ENCODE measurements around the gene RNF152. TPM values are rescaled to one million over a fixed set of nuclear protein-coding genes. Genes with fewer than 3 reads are reported as not detected.

RNF152 gene
- total and polyA plus RNA-seq, 2 donors (not counting 3 experiments of a cell fraction or from before 2014, with no cell fraction given) = 20.8 to 27.5 TPM

GRCh38 chr18:61825386-61825785 lies 67.4 kb downstream of the RNF152 start:
- no peak for FAIRE-seq

More at GRCh38 chr18:61825386-61825785, 67.4 kb downstream of the RNF152 start:
- ChIA-PET POLR2A (no interaction called here), CTCF (interaction anchor here (1.4 kb wide), 1 partner anchor 69 kb away, joined by 3 read pairs; no protein-coding TSS in a partner anchor)
- Histone ChIP-seq H3K79me2 (ENCODE audit: control insufficient read depth, insufficient read depth, low read length) (peaks cover 22% of the 10 kb centered on the region), H3K9me1 (replicated peaks; ENCODE audit: control insufficient read depth, extremely low read depth, insufficient read depth, low read length) (no peaks in the 10 kb centered on the region), H3K9me3 (replicated peaks; ENCODE audit: control insufficient read depth, insufficient read depth, low read length) (no peaks in the 10 kb centered on the region), H3K4me1 (ENCODE audit: control insufficient read depth, extremely low read depth, insufficient read depth, low read length) (peaks cover 2% of the 10 kb centered on the region), H3K27ac (ENCODE audit: insufficient read depth, low read depth, low read length) (no peak overlapping the region), H4K20me1 (replicated peaks; ENCODE audit: control insufficient read depth, extremely low read depth, insufficient read depth, low read length) (peaks cover 2% of the 10 kb centered on the region), H2AFZ (ENCODE audit: low read depth, low read length) (no peak overlapping the region), H3K4me3 (replicated peaks in 1 of 3; ENCODE audit: insufficient read depth in 1 of 3, low read depth in 1 of 3, low read length in 3 of 3) (no peak overlapping the region), H3K27me3 (ENCODE audit: control insufficient read depth in 2 of 2, insufficient read depth in 2 of 2, low read length in 2 of 2) (no peaks in the 10 kb centered on the region), H3K36me3 (ENCODE audit: control insufficient read depth in 2 of 2, extremely low read depth in 1 of 2, insufficient read depth in 2 of 2, low read length in 2 of 2) (no peaks in the 10 kb centered on the region), H3K4me2 (ENCODE audit: insufficient read depth, low read length) (no peak overlapping the region), H3K9ac (replicated peaks; ENCODE audit: extremely low read depth, insufficient read depth, low read length) (no peak overlapping the region)
- dilution Hi-C loops (cut with MboI; ENCODE audit: extremely low pct_ligation_motif_present, low sequenced_read_pairs) (no loop called here), intact Hi-C loops (cut with micrococcal nuclease) (no loop called here)
- BruUV-seq (replicated peaks) = no TSS peak
- no peak for TF ChIP-seq EZH2 (IDR thresholded peaks at IDR 0.05; ENCODE audit: borderline replicate concordance, low read depth, low read length, severe bottlenecking)
- TF ChIP-seq JUN (IDR thresholded peaks at IDR 0.05; ENCODE audit: borderline replicate concordance, insufficient read depth, insufficient read length, low read depth) = no peak
- TF ChIP-seq MYC (IDR thresholded peaks at IDR 0.05; ENCODE audit: low read depth, low read length) = no peak
- no peak for TF ChIP-seq FOS (IDR thresholded peaks at IDR 0.05; ENCODE audit: borderline replicate concordance, insufficient read depth, low read length)
- no peak for TF ChIP-seq GATA2 (IDR thresholded peaks at IDR 0.05; ENCODE audit: insufficient read depth, insufficient read length, low read depth, low read length)
- TF ChIP-seq MAX (IDR thresholded peaks at IDR 0.05; ENCODE audit: insufficient read depth, insufficient read length) = no peak
- no peak for TF ChIP-seq CTCF (IDR thresholded peaks at IDR 0.05; ENCODE audit: extremely low read depth in 1 of 2, insufficient read depth in 1 of 2, low read depth in 1 of 2, low read length in 2 of 2)
- no peak for TF ChIP-seq POLR2A (IDR thresholded peaks at IDR 0.05; ENCODE audit: low read depth, low read length)
- no peak for TF ChIP-seq POLR2AphosphoS5 (IDR thresholded peaks at IDR 0.05; ENCODE audit: insufficient read depth, low read depth, low read length)
- DNase-seq (ENCODE audit: low read depth, low spot score) = no peak
